BE2C (cell line): Measurements from ENCODE around the gene DYNC2H1.
A peak's percentile ranks its signal among the peaks of the same experiment; 100 is the strongest.

Experiments
- DNase-seq: peaks from one replicate; pipeline ENCODE4 v3.0.0-alpha.2; 2020
- H3K27me3 ChIP-seq: fragments of 250-450 bp; sonication (Bioruptor Pico); 2 replicates; pipeline ENCODE4 v1.5.1; 2020; ENCODE audit warnings: mild to moderate bottlenecking
- H3K36me3 ChIP-seq: fragments of 250-450 bp; sonication (Bioruptor Pico); 2 replicates; pipeline ENCODE4 v1.5.1; 2020; ENCODE audit warnings: mild to moderate bottlenecking
- H3K4me1 ChIP-seq: fragments of 250-450 bp; sonication (Bioruptor Pico); 2 replicates; pipeline ENCODE4 v1.5.1; 2020
- H3K4me3 ChIP-seq: 2 replicates; pipeline ENCODE4 v1.5.1; 2011; ENCODE audit warnings: low read depth, low read length
- H3K9me3 ChIP-seq: fragments of 250-450 bp; sonication (Bioruptor Pico); 2 replicates; pipeline ENCODE4 v1.5.1; 2020
- CTCF ChIP-seq: IDR thresholded peaks from 2 replicates; pipeline ENCODE4 v1.5.1; 2012; ENCODE audit warnings: mild to moderate bottlenecking, low read depth, low read length

DYNC2H1 gene

GRCh38 chr11:103354656-103355055 lies 245.4 kb downstream of the DYNC2H1 start:
- H3K4me1 ChIP-seq = no peaks in the 10 kb centered on the region
- H3K4me3 ChIP-seq = no peak overlapping the region
- DNase-seq = no peak
- H3K36me3 ChIP-seq = no peaks in the 10 kb centered on the region; the same call in 1 of the 2 replicates
- no peak for TF ChIP-seq CTCF
- H3K27me3 ChIP-seq = no peaks in the 10 kb centered on the region
- H3K9me3 ChIP-seq = no peaks in the 10 kb centered on the region

- no peak for TF ChIP-seq CTCF
- Histone ChIP-seq H3K4me1 (no peaks in the 10 kb centered on the region), H3K36me3 (no peaks in the 10 kb centered on the region), H3K4me3 (no peak overlapping the region), H3K9me3 (no peaks in the 10 kb centered on the region), H3K27me3 (no peaks in the 10 kb centered on the region)
- no peak for DNase-seq
Observed at GRCh38 chr11:103358251-103358650, 249.0 kb downstream of the DYNC2H1 start.

- no peaks in the 10 kb centered on the region for H3K9me3 ChIP-seq
- no peak for TF ChIP-seq CTCF
- no peak for DNase-seq
Observed at GRCh38 chr11:103359216-103359615, 250.0 kb downstream of the DYNC2H1 start.

GRCh38 chr11:103364687-103365086 lies 255.5 kb downstream of the DYNC2H1 start:
- H3K27me3 ChIP-seq = no peaks in the 10 kb centered on the region
- TF ChIP-seq CTCF = no peak
- no peaks in the 10 kb centered on the region for H3K36me3 ChIP-seq
- peak; percentile 34 for DNase-seq
- no peak overlapping the region for H3K4me3 ChIP-seq
- no peaks in the 10 kb centered on the region for H3K9me3 ChIP-seq
- H3K4me1 ChIP-seq = no peaks in the 10 kb centered on the region

More at GRCh38 chr11:103359216-103359615, 250.0 kb downstream of the DYNC2H1 start:
- H3K4me3 ChIP-seq = no peak overlapping the region
- H3K27me3 ChIP-seq = no peaks in the 10 kb centered on the region
- no peaks in the 10 kb centered on the region for H3K4me1 ChIP-seq
- no peaks in the 10 kb centered on the region for H3K36me3 ChIP-seq

GRCh38 chr11:103367650-103368049 lies 258.4 kb downstream of the DYNC2H1 start:
- Histone ChIP-seq H3K27me3 (no peaks in the 10 kb centered on the region), H3K4me1 (no peaks in the 10 kb centered on the region), H3K9me3 (no peaks in the 10 kb centered on the region), H3K4me3 (no peak overlapping the region), H3K36me3 (no peaks in the 10 kb centered on the region)
- TF ChIP-seq CTCF = no peak
- no peak for DNase-seq

- Histone ChIP-seq H3K27me3 (no peaks in the 10 kb centered on the region), H3K4me1 (no peaks in the 10 kb centered on the region), H3K9me3 (no peaks in the 10 kb centered on the region), H3K4me3 (no peak overlapping the region), H3K36me3 (no peaks in the 10 kb centered on the region)
- no peak for DNase-seq
- no peak for TF ChIP-seq CTCF
Observed at GRCh38 chr11:103368145-103368544, 258.9 kb downstream of the DYNC2H1 start.
